IgD-negative memory B cell (primary cell): Measurements from ENCODE around the gene KIF21B. TPM values are rescaled to one million over a fixed set of nuclear protein-coding genes. Genes with fewer than 3 reads are reported as not detected.

ENCODE experiments used
- H3K27ac Mint-ChIP-seq, 3 donors: one replicate each; pipeline ENCODE4 v1.8.0; 2020 to 2022; ENCODE audit warnings: mild to moderate bottlenecking in 3 of 3, mixed read lengths in 3 of 3, moderate library complexity in 1 of 3
- H3K27me3 Mint-ChIP-seq: one replicate; pipeline ENCODE4 v1.8.0; 2021; ENCODE audit warnings: mixed read lengths
- H3K36me3 Mint-ChIP-seq: one replicate; pipeline ENCODE4 v1.8.0; 2020; ENCODE audit warnings: mild to moderate bottlenecking, mixed read lengths
- H3K4me1 Mint-ChIP-seq, 3 donors: one replicate each; pipeline ENCODE4 v1.8.0; 2020 to 2022; ENCODE audit warnings: mixed read lengths in 3 of 3, mild to moderate bottlenecking in 1 of 3
- H3K4me3 Mint-ChIP-seq, 4 donors: one replicate each; pipeline ENCODE4 v1.8.0; 2020 to 2022; ENCODE audit warnings: mild to moderate bottlenecking in 4 of 4, mixed read lengths in 4 of 4, moderate library complexity in 3 of 4
- H3K9me3 Mint-ChIP-seq, 3 donors: one replicate each; pipeline ENCODE4 v1.8.0; 2020 to 2021; ENCODE audit warnings: mixed read lengths in 3 of 3, mild to moderate bottlenecking in 1 of 3
- polyA plus RNA-seq: library from polyadenylated mRNA; unstranded; fragments of 300-500 nt; fragmentation: Illumina TruSeq; gene quantifications from one replicate; pipeline ENCODE4 v1.2.3, GENCODE V29; 2021

KIF21B gene
- polyA plus RNA-seq, 1 donor from 2014 or later = 5.6 TPM

DNA sequence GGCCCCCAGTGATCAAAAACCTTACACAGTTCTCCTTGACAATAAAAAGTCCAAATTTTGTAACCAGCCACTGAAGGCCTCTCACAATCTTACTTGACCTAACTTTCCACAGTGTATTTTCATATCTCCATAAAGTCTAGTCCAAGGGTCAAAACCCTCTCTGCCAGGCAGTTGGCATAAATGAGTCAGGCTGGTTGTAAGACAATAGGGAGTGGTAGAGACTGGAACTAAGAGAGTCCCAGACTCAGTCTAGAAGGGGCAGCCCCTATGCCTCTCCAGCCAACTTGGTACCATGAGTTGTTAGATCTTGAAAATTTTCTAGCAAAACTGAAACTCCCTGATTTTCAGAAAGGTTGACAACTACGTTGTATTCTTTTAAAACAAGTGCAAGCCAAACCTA is 21.0 kb downstream of the KIF21B start:
- peaks cover 4% of the 10 kb centered on the region for H3K36me3 Mint-ChIP-seq
- no peaks in the 10 kb centered on the region for H3K9me3 Mint-ChIP-seq
- H3K27me3 Mint-ChIP-seq = no peaks in the 10 kb centered on the region
- no peak overlapping the region for H3K27ac Mint-ChIP-seq
- H3K4me1 Mint-ChIP-seq = peaks cover 2 to 5% (median 3%) of the 10 kb centered on the region in 3 donors
- H3K4me3 Mint-ChIP-seq = no peak overlapping the region

DNA sequence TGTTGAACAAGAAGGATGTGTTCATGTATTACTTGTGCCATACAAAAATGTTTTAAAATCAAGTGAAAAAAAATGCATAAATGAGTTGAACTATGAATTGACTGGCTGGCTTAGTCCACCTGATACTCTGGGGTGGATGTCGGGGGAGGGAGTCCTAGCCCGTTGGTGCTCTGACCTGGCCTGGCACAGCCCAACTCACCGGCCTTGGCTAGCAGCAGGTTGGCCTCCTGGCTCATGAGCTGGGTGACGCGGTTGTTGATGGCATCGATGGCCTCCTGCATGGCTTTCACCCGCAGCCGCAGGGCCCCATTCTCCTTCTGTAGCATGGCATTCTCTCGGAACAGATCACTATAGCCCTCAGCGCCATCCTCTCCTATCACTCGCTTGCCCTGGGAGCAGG is 21.6 kb downstream of the KIF21B start:
- H3K9me3 Mint-ChIP-seq = no peaks in the 10 kb centered on the region
- peaks cover 8% of the 10 kb centered on the region for H3K36me3 Mint-ChIP-seq
- H3K27me3 Mint-ChIP-seq = no peaks in the 10 kb centered on the region
- H3K4me3 Mint-ChIP-seq = no peak overlapping the region
- H3K4me1 Mint-ChIP-seq = peaks cover 2 to 5% (median 3%) of the 10 kb centered on the region in 3 donors
- no peak overlapping the region for H3K27ac Mint-ChIP-seq

DNA sequence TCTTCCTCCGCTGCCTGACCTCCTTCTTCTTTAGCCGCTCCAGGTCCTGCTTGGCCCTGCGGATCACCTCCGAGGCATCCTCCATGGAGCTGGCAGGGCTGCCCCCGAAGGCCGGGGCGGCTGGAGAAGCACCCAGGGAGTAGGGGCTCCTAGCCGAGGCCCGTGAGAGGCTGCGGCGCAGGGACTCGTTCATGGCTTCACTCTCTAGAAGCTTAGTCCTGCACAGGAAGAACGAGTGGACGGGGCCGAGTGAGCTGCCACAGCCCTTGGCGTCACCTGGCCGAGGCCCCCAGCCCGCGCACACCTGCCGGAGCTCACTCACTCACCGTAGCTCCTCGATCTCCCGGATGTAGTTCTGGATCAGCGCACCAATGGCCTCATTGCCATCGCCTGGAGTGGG is 23.1 kb downstream of the KIF21B start:
- Mint-ChIP-seq H3K4me1 (peaks cover 2 to 5% (median 3%) of the 10 kb centered on the region in 3 donors), H3K4me3 (no peak overlapping the region), H3K36me3 (peaks cover 8% of the 10 kb centered on the region), H3K27me3 (no peaks in the 10 kb centered on the region), H3K27ac (no peak overlapping the region), H3K9me3 (no peaks in the 10 kb centered on the region)

DNA sequence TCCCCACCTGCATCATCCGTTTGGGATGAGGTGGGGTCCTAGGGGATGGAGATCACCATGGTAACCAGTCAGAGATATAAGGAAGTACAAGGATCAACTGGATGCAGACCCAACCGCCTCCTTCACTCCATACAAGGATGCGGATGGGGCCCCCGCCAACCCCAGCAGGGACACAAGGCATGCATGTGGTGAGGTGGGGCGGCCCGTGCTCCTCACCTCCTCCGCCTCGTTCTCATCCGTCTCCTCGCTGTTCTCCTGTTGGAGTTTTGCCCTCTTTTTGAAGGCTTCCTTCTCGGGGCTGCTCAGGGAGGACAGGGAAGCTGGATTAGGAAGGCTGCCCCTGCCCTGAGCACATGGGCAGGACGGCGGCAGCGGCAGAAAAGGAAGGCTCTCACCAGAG is 23.8 kb downstream of the KIF21B start:
- Mint-ChIP-seq H3K27me3 (no peaks in the 10 kb centered on the region), H3K4me1 (peaks cover 2 to 5% (median 3%) of the 10 kb centered on the region in 3 donors), H3K9me3 (no peaks in the 10 kb centered on the region), H3K27ac (no peak overlapping the region), H3K4me3 (no peak overlapping the region), H3K36me3 (peaks cover 8% of the 10 kb centered on the region)

DNA sequence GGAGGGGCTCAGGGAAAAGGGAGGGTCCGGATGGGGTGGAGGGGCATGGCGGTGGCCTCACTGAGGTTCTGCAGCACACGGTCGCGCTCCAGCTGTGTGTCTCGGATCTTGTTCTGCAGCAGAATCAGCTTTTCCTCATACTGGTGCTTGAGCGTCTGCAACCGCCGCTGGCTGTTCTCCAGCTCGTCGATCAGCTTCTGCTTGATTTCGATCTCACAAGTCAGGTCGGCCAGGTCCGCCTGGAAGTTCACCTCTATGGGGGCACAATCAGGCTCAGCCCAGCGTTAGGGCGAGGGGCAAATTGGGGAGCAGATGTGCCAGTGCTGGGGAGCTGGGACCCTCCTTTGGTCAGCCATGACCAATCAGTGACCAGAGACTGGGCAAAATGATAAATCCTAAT is 25.2 kb downstream of the KIF21B start:
- Mint-ChIP-seq H3K9me3 (no peaks in the 10 kb centered on the region), H3K36me3 (peaks cover 8% of the 10 kb centered on the region), H3K4me3 (no peak overlapping the region), H3K27ac (no peak overlapping the region), H3K27me3 (no peaks in the 10 kb centered on the region), H3K4me1 (peaks cover 2 to 5% (median 3%) of the 10 kb centered on the region in 3 donors)

DNA sequence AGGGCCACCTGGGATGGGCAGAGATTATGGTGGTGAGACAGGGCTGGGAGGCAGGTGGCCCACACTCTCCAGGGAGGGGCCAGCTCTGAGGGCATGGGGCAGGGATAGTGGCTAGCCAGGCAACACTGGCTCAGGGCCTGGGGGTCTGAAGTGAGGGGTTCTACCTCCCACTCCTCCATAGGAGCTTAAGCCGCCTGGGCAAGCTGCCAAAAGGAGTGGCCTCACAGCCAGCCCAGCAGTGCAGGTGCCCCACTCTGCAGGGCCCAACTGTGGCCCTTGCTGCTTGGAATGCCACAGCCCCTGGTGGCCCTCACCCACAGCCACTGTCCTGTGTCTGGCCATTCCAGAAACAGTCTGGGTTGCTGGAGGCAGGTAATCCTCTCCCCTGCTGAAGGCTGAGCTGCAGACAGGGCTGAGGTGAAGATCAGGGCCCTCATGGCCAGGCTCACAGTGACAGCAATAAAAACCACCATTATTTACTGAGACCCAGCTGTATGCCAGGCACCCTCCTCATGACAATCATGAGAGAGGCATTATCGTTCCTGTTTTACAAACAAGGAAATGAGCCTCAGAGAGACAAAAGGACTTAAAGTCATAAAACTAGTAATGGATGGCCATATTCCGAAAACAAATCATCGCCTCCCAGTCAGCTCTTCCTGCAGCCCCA is 31.0 kb downstream of the KIF21B start:
- Mint-ChIP-seq H3K36me3 (peaks cover 6% of the 10 kb centered on the region), H3K9me3 (no peaks in the 10 kb centered on the region), H3K4me1 (peaks cover 0 to 1% (median 0%) of the 10 kb centered on the region in 3 donors), H3K27me3 (no peaks in the 10 kb centered on the region), H3K4me3 (no peak overlapping the region), H3K27ac (no peak overlapping the region)

DNA sequence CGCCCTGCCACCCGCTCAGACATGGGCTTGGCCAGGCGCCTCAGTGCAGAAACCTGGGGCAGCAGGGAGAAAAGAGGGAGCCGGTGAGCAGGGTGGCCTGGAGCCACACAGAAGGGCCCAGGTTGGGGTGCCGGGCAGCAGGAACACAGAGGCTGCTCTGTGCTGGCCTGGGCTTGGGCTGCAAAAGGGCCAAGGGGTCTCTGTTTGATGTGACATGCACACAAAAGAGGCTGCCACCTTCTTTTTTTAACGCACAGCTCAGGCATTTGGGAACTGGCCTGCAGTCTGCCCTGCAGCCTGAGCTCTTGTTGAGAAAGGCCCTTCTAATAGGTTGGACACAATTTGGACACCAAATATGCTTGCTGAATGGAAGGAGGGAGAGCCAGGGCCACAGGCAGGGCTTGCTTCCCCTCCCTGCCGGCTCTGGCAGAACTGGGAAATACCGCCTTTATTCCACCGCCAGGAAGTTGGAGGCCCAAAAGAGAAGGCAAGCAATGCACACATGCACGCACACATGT is 32.4 kb downstream of the KIF21B start:
- H3K27me3 Mint-ChIP-seq = no peaks in the 10 kb centered on the region
- H3K36me3 Mint-ChIP-seq = no peaks in the 10 kb centered on the region
- H3K4me1 Mint-ChIP-seq = peaks cover 0 to 1% (median 0%) of the 10 kb centered on the region in 3 donors
- H3K4me3 Mint-ChIP-seq = no peak overlapping the region
- peak overlapping the region in 1 of 3 donors; percentile 79 for H3K27ac Mint-ChIP-seq
- no peaks in the 10 kb centered on the region for H3K9me3 Mint-ChIP-seq

DNA sequence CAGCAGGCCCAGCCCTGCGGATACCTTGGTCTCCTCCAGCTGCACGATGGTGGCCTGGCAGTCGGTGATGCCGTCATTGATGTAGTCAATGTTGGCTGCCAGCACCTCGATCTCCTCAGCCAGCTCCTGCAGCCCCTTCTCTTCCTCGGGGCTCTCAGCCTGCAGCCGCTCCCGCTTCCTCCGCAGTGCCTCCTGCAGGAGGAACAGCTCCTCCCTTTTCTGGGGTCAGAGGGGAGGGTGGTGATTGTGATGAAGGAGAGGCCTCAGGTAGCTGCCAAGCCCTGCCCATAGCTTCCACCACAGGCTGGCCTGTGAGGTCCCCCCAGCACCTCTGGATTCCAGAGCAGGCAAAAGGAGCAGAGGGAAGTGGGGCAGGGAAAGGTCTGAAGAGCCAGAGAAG is 33.4 kb downstream of the KIF21B start:
- H3K27ac Mint-ChIP-seq = no peak overlapping the region

DNA sequence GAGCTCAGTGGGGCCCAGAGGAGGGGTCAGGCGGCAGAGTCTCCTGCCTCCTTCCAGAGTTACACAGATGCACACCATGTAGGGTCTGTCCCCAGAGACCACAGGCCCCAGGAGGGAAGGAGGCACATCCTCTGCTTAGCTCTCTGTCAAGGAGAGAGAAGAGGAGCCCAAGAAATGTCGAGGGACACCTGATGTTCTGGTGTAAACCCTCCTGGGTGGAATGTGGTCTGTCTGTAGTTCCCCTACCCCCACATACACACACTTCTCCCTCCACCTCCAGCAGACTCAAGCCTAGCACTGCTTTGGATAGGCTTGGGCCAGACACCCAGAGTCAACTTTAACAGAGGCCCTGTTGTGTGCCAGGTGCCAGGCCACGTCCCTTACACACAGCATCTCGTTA is 34.2 kb downstream of the KIF21B start:
- H3K36me3 Mint-ChIP-seq = no peaks in the 10 kb centered on the region
- no peak overlapping the region for H3K27ac Mint-ChIP-seq

More for the DNA sequence above, 33.4 kb downstream of the KIF21B start:
- Mint-ChIP-seq H3K4me1 (peaks cover 0 to 1% (median 0%) of the 10 kb centered on the region in 3 donors), H3K27me3 (no peaks in the 10 kb centered on the region), H3K9me3 (no peaks in the 10 kb centered on the region), H3K36me3 (no peaks in the 10 kb centered on the region), H3K4me3 (no peak overlapping the region)

DNA sequence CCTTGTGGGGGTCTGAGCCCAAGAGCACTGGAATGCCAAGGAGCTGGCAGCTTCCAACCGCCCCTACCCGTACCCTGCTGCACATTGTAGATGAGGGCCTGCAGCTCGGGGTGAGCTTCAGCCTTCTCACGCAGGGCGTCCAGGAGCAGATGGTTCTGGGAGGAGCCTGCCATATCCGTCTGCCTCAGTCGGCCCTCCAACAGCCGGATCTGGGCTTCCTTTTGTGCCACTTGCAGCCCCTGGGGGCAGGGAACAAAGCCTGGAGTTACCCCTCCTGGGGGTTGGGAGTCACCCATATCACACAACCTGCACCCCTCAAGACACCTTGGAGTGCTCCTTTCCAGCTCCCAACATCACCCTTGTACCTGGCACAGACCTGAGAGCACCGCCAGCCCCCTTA is 34.8 kb downstream of the KIF21B start:
- Mint-ChIP-seq H3K27ac (peak overlapping the region in 1 of 3 donors; percentile 80), H3K36me3 (no peaks in the 10 kb centered on the region), H3K4me1 (peaks cover 0 to 1% (median 0%) of the 10 kb centered on the region in 3 donors), H3K9me3 (no peaks in the 10 kb centered on the region), H3K27me3 (no peaks in the 10 kb centered on the region), H3K4me3 (peak overlapping the region in 1 of 4 donors; percentile 50)

More for the DNA sequence above, 34.2 kb downstream of the KIF21B start:
- H3K4me1 Mint-ChIP-seq = peaks cover 0 to 1% (median 0%) of the 10 kb centered on the region in 3 donors
- no peak overlapping the region for H3K4me3 Mint-ChIP-seq
- no peaks in the 10 kb centered on the region for H3K27me3 Mint-ChIP-seq
- H3K9me3 Mint-ChIP-seq = no peaks in the 10 kb centered on the region

DNA sequence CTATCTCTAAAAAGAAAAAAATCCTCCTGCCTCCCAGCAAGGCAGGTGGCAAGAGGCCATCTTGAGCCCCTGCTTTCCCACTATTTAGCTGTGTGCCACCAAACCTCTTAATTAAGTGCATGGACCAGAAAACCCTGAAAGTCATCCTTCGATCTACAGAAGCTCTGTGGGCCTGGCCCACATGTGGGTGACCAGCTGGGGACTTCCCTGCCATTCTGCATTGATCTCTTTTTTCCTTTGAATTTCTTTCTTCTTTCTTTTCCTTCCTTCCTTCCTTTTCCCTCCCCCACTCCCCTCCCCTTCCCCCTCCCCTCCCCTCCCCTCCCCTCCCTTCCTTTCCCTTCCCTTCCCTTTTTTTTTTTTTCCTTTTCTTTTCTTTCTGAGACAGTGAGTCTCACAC is 38.0 kb downstream of the KIF21B start:
- Mint-ChIP-seq H3K36me3 (peaks cover 4% of the 10 kb centered on the region), H3K27ac (peak overlapping the region in 1 of 3 donors; percentile 43)

DNA sequence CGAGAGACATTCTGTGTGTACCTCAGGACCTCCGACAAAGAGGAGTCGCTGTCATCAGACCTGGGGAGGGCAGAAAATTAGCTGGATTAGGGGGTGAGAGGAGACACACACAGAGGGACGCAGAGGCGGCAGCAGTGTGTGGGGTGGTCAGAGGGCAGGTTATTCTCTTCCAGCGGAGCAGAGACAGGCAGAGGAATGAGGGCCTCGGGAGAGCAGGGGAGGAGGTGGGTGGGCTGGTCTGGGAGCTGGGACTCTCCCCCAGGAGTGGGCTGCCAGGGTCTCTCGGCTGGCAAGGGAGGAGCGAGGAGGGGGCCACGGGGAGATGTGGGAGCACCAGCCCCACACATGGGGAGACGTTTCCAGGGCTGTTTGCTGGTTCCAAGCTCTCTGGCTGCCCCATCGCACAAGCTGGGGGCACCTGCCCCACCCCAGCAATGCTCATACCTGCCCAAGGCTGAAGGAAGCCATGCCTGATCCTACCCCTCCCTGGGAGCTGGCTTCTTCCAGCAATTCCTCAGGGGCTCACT is 40.4 kb downstream of the KIF21B start:
- H3K4me1 Mint-ChIP-seq = no peaks in the 10 kb centered on the region
- no peaks in the 10 kb centered on the region for H3K27me3 Mint-ChIP-seq
- H3K9me3 Mint-ChIP-seq = no peaks in the 10 kb centered on the region
- H3K36me3 Mint-ChIP-seq = peaks cover 9% of the 10 kb centered on the region
- no peak overlapping the region for H3K4me3 Mint-ChIP-seq
- peak overlapping the region in 1 of 3 donors; percentile 59 for H3K27ac Mint-ChIP-seq

More for the DNA sequence above, 38.0 kb downstream of the KIF21B start:
- Mint-ChIP-seq H3K27me3 (no peaks in the 10 kb centered on the region), H3K4me3 (no peak overlapping the region), H3K9me3 (no peaks in the 10 kb centered on the region), H3K4me1 (no peaks in the 10 kb centered on the region)

DNA sequence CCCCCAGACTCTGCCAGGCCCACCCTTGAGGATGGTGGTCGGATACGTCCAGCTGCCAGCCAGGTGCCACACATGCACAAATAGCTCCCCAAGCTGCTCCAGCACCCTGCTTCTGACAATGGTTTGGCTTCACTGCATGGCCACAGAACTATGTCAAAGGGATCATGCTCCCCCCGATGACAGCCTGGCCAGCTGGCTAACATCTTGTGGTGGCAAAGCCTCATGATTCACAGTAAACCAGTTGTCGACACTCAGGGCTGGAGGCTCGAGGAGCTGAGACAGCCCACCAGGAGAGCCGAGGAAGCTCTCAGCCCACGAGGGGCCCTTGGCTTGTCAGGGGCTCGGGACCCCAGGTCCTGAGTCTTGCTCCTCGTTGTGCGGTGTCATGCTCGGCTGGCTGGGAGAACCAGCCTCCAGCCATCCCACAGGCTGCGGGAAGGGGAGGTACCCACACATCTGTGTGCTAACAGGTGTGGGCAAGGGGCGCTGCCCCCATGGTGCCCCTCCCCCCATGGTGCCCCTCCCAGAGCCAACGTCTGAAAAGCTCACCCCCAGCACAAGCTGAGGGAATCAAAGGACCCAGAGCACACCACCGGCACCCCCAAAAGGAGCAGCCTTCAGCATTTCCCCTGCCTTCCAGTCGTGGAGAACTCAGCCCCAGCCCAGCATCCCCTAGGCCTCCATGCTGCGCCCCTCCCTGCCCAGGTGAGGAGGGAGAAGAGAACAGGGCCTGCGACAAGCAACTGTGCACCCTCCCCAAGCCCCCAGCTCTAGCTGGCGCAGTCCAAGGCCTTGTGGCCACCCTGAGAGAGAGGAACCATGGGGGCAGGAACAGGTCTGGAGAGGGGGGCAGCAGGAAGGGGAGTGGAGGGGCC is 41.2 kb downstream of the KIF21B start:
- H3K27ac Mint-ChIP-seq = peak overlapping the region in 1 of 3 donors; percentile 64

DNA sequence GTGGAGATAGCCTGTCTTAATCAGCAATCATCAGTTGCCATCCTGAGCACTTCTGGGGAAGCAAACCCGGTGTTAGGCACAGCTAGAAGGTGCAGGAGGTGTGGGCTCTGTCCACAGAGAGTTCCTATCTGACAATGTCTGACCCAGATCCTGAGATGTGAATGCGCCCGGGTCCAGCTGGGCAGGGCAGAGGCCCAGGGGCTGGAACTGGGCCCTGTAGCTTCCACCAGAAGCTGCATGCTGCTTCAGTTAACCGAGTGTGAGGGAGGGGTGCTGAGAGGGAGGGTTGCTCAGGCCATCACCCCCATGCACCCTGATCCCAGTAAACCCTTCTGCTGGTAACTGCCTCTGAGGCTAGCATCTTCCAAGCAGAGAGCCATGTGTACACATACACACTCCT is 42.2 kb downstream of the KIF21B start:
- Mint-ChIP-seq H3K9me3 (no peaks in the 10 kb centered on the region), H3K4me1 (peaks cover 0 to 1% (median 0%) of the 10 kb centered on the region in 3 donors), H3K27me3 (no peaks in the 10 kb centered on the region), H3K27ac (no peak overlapping the region), H3K4me3 (no peak overlapping the region), H3K36me3 (peaks cover 11% of the 10 kb centered on the region)

More for the DNA sequence above, 41.2 kb downstream of the KIF21B start:
- Mint-ChIP-seq H3K36me3 (peaks cover 11% of the 10 kb centered on the region), H3K9me3 (no peaks in the 10 kb centered on the region), H3K27me3 (no peaks in the 10 kb centered on the region), H3K4me3 (no peak overlapping the region), H3K4me1 (no peaks in the 10 kb centered on the region)

DNA sequence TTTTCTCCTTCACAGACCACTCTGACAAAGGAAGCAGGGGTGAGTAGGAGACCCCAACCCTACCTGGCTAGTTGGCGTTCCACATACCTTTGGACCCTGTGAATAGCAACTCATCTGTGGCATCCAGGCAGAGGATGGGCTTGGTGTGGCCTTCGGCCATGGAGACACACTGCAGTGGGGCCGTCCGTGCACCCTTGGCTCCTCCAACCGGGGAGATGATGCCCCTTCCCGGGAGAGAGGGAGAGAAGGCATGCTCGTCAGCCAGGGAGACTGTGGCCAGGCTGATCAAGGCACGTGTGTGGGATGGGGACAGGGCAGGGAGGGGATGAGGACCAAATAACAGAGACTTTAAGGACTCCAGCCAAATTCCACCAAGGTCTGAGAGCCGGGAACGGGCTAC is 42.6 kb downstream of the KIF21B start:
- H3K4me1 Mint-ChIP-seq = peaks cover 0 to 1% (median 0%) of the 10 kb centered on the region in 3 donors
- H3K27me3 Mint-ChIP-seq = no peaks in the 10 kb centered on the region
- H3K4me3 Mint-ChIP-seq = no peak overlapping the region
- H3K9me3 Mint-ChIP-seq = no peaks in the 10 kb centered on the region
- H3K27ac Mint-ChIP-seq = peak overlapping the region in 2 of 3 donors; percentile 31 to 52
- H3K36me3 Mint-ChIP-seq = peaks cover 11% of the 10 kb centered on the region
